IMR-90 (cell line): ENCODE results near the gene NUP54. TPM values are rescaled to one million over a fixed set of nuclear protein-coding genes. Genes with fewer than 3 reads are reported as not detected.

Experiments
- ATAC-seq: fragments of 200-7000 bp; cut with Tn5 transposase; 2 replicates; pipeline ENCODE4 v1.9.1; 2020; ENCODE audit warnings: low read depth, mild to moderate bottlenecking, moderate library complexity
- BruUV-seq: library from RNA; stranded (reverse); fragments of 400-500 nt; replicated peaks from 2 replicates; lab custom pipeline; 2021; lab: Mats Ljungman, UMichigan
- CTCF ChIA-PET: fragments of 300-600 bp; formaldehyde crosslinking; extraction: SDS; loops from one replicate; lab custom pipeline; 2021; ENCODE audit warnings: antibody characterized with exemption; lab: Yijun Ruan, JAX
- POLR2A ChIA-PET: fragments of 300-600 bp; sonication (Branson Sonifier 250); formaldehyde crosslinking; loops from one replicate; lab custom pipeline; 2022; ENCODE audit warnings: antibody characterized with exemption; ENCODE audit not compliant: unreplicated experiment; lab: Charles Lee
- DNase-seq: peaks from one replicate; pipeline ENCODE4 v3.0.0; 2013
- H2AFZ ChIP-seq: replicated peaks from 2 replicates; pipeline ENCODE3; 2013; ENCODE audit warnings: low read length, mild to moderate bottlenecking; ENCODE audit not compliant: poor library complexity
- H2AK5ac ChIP-seq: 2 replicates; pipeline ENCODE4 v1.6.1; 2013; ENCODE audit warnings: low read depth, low read length, inconsistent platforms
- H2AK9ac ChIP-seq: replicated peaks from 2 replicates; pipeline ENCODE3; 2013; ENCODE audit warnings: mild to moderate bottlenecking, low read depth, low read length, moderate library complexity; ENCODE audit not compliant: poor library complexity
- H2BK120ac ChIP-seq: 2 replicates; pipeline ENCODE4 v1.6.1; 2013; ENCODE audit warnings: low read depth, low read length, inconsistent platforms
- H2BK15ac ChIP-seq: 3 replicates; pipeline ENCODE4 v1.6.1; 2013; ENCODE audit warnings: low read depth, low read length, inconsistent platforms
- H2BK20ac ChIP-seq: 2 replicates; pipeline ENCODE4 v1.6.1; 2013; ENCODE audit warnings: low read depth, mild to moderate bottlenecking, inconsistent platforms, low read length, moderate library complexity
- H2BK5ac ChIP-seq: 2 replicates; pipeline ENCODE4 v1.6.1; 2013; ENCODE audit warnings: mild to moderate bottlenecking, low read depth, low read length, inconsistent platforms; ENCODE audit not compliant: poor library complexity, severe bottlenecking
- H3K14ac ChIP-seq: replicated peaks from 2 replicates; pipeline ENCODE4 v1.6.1; 2013; ENCODE audit warnings: low read depth, low read length, inconsistent platforms
- H3K18ac ChIP-seq: 2 replicates; pipeline ENCODE4 v1.6.1; 2013; ENCODE audit warnings: low read depth, low read length, control low read depth
- H3K23ac ChIP-seq: 2 replicates; pipeline ENCODE4 v1.6.1; 2013; ENCODE audit warnings: low read depth, low read length, inconsistent platforms
- H3K27ac ChIP-seq: 2 replicates; pipeline ENCODE4 v1.5.1; 2013; ENCODE audit warnings: mild to moderate bottlenecking, control low read depth, low read length; ENCODE audit not compliant: insufficient read depth
- H3K27me3 ChIP-seq: 2 replicates; pipeline ENCODE4 v1.6.1; 2013; ENCODE audit warnings: low read length; ENCODE audit not compliant: control insufficient read depth, insufficient read depth
- H3K36me3 ChIP-seq: 2 replicates; pipeline ENCODE4 v1.6.1; 2013; ENCODE audit warnings: low read length, mixed read lengths; ENCODE audit not compliant: control insufficient read depth, insufficient read depth
- H3K4ac ChIP-seq: 2 replicates; pipeline ENCODE4 v1.6.1; 2013; ENCODE audit warnings: low read depth, low read length, inconsistent platforms
- H3K4me1 ChIP-seq: 2 replicates; pipeline ENCODE4 v1.6.1; 2013; ENCODE audit warnings: low read length, mixed read lengths; ENCODE audit not compliant: control insufficient read depth, insufficient read depth
- H3K4me2 ChIP-seq: 2 replicates; pipeline ENCODE4 v1.6.1; 2013; ENCODE audit warnings: low read depth, mild to moderate bottlenecking, control low read depth, low read length, moderate library complexity
- H3K4me3 ChIP-seq: 2 replicates; pipeline ENCODE4 v1.5.1; 2013; ENCODE audit warnings: low read depth, mild to moderate bottlenecking, control low read depth, low read length, moderate library complexity; ENCODE audit not compliant: insufficient read depth
- H3K56ac ChIP-seq: 2 replicates; pipeline ENCODE4 v1.6.1; 2013; ENCODE audit warnings: low read length, inconsistent platforms; ENCODE audit not compliant: insufficient read depth; ENCODE audit errors: extremely low read depth
- H3K79me1 ChIP-seq, 2 experiments: 2 replicates each; pipeline ENCODE4 v1.6.1; 2013; ENCODE audit warnings: low read length in 2 of 2, inconsistent platforms in 1 of 2, low read depth in 1 of 2
- H3K9ac ChIP-seq: 2 replicates; pipeline ENCODE4 v1.6.1; 2013; ENCODE audit warnings: low read depth, low read length, control low read depth
- H3K9me1 ChIP-seq: 2 replicates; pipeline ENCODE4 v1.6.1; 2013; ENCODE audit warnings: low read length, inconsistent platforms; ENCODE audit not compliant: insufficient read depth
- H3K9me3 ChIP-seq: 2 replicates; pipeline ENCODE4 v1.6.1; 2013; ENCODE audit warnings: low read length; ENCODE audit not compliant: control insufficient read depth, insufficient read depth
- H4K20me1 ChIP-seq: 2 replicates; pipeline ENCODE4 v1.6.1; 2013; ENCODE audit warnings: low read length, inconsistent platforms; ENCODE audit not compliant: insufficient read depth
- H4K5ac ChIP-seq: 2 replicates; pipeline ENCODE4 v1.6.1; 2013; ENCODE audit warnings: mild to moderate bottlenecking, low read depth, low read length, control low read depth
- H4K8ac ChIP-seq, 2 experiments: 2 replicates each; pipeline ENCODE4 v1.6.1; 2013; ENCODE audit warnings: low read depth in 2 of 2, low read length in 2 of 2, control low read depth in 1 of 2, inconsistent platforms in 1 of 2
- H4K91ac ChIP-seq: 2 replicates; pipeline ENCODE4 v1.6.1; 2013; ENCODE audit warnings: low read depth, low read length, inconsistent platforms; ENCODE audit not compliant: insufficient read depth
- CHD1 ChIP-seq: IDR thresholded peaks from 2 replicates; pipeline ENCODE4 v1.6.1; 2012; ENCODE audit warnings: low read depth, low read length, improper control_type of control experiment
- WGBS, 2 experiments: methylation state at CpG; one replicate each; pipeline versions ENCODE4 v1.1.5 to v1.1.7; 2013; ENCODE audit warnings: missing lambda C conversion rate in 2 of 2; ENCODE audit not compliant: insufficient read length in 1 of 2; ENCODE audit errors: extremely low coverage in 2 of 2; 5-methylcytosine and 5-hydroxymethylcytosine counted together
- dilution Hi-C: fragments of 300-500 bp; cut with HindIII; formaldehyde crosslinking; loops from one replicate; pipeline ENCODE4 v1.14.3; 2018; ENCODE audit warnings: low sequenced_read_pairs; ENCODE audit not compliant: unreplicated experiment
- in situ Hi-C: fragments of 300-500 bp; cut with MboI; formaldehyde crosslinking; loops from 3 replicates; pipeline ENCODE4 v1.14.3; 2019; ENCODE audit warnings: low sequenced_read_pairs, inconsistent platforms, mixed read lengths
- intact Hi-C: fragments of 100-400 bp; cut with micrococcal nuclease; formaldehyde crosslinking; loops from 2 replicates; pipeline ENCODE4 v1.10.0; 2022
- polyA plus RNA-seq, 3 experiments: library from polyadenylated mRNA; depleted of rRNA; stranded (reverse); fragments of >200 nt; gene quantifications; 2 replicates each; pipeline ENCODE4 v1.2.3, GENCODE V29; 2012; ENCODE audit warnings: low replicate concordance in 1 of 3
- total RNA-seq: library from RNA; depleted of rRNA; stranded (reverse); fragments of >200 nt; gene quantifications from 2 replicates; pipeline ENCODE4 v1.2.3, GENCODE V29; 2012
- TF ChIP-seq, protein P1 (sequence below): fragments of 150-350 bp; IDR thresholded peaks from 2 replicates; pipeline ENCODE4 v1.6.1; 2017; ENCODE audit warnings: mild to moderate bottlenecking, antibody characterized with exemption, low read length, low read depth

NUP54 gene
- total and polyA plus RNA-seq, 2 of the 4 experiments (the other 2 are of a cell fraction) = 24.6 to 44.4 TPM

- Histone ChIP-seq H4K91ac (no peak overlapping the region), H2BK15ac (no peak overlapping the region), H4K20me1 (no peaks in the 10 kb centered on the region), H3K23ac (no peak overlapping the region), H2AK9ac (no peak overlapping the region), H2BK5ac (no peak overlapping the region), H3K79me1 (no peaks in the 10 kb centered on the region; a peak in 2 of 4 replicates), H3K27me3 (no peaks in the 10 kb centered on the region), H3K4ac (no peak overlapping the region), H2BK20ac (no peak overlapping the region), H4K5ac (no peak overlapping the region), H3K9me1 (no peaks in the 10 kb centered on the region), H3K4me2 (no peak overlapping the region), H3K14ac (no peak overlapping the region), H3K4me1 (no peaks in the 10 kb centered on the region), H3K18ac (no peak overlapping the region), H3K4me3 (no peak overlapping the region), H4K8ac (no peak overlapping the region), H3K36me3 (peaks cover 21% of the 10 kb centered on the region), H2BK120ac (no peak overlapping the region), H2AFZ (no peak overlapping the region), H3K9ac (no peak overlapping the region), H2AK5ac (no peak overlapping the region), H3K56ac (no peak overlapping the region), H3K27ac (no peak overlapping the region), H3K9me3 (no peaks in the 10 kb centered on the region)
- in situ Hi-C loops (no loop called here), intact Hi-C loops (no loop called here), dilution Hi-C loops (no loop called here)
- ChIA-PET CTCF (no interaction called here), POLR2A (interaction anchor here (0.6 kb wide), 1 partner anchor 19 kb away, joined by 4 read pairs; no protein-coding TSS in a partner anchor)
- DNase-seq (no peak), ATAC-seq (no peak)
- no CpG with 5 or more reads among the region's 4 CpGs for WGBS, 2 experiments
- no TSS peak for BruUV-seq
- TF ChIP-seq CHD1 = no peak
- TF ChIP-seq, protein P1, sequence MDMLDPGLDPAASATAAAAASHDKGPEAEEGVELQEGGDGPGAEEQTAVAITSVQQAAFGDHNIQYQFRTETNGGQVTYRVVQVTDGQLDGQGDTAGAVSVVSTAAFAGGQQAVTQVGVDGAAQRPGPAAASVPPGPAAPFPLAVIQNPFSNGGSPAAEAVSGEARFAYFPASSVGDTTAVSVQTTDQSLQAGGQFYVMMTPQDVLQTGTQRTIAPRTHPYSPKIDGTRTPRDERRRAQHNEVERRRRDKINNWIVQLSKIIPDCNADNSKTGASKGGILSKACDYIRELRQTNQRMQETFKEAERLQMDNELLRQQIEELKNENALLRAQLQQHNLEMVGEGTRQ = no peak
Measured at GRCh38 chr4:76120199-76120598, 28.0 kb downstream of the NUP54 start.
